ENCODE results near the gene SIM2.
"Not testable (repeated sequence)": the region's sequence is repeated elsewhere in the genome, so short reads cannot be mapped to it uniquely, and the experiment has no call there.

The SIM2 gene

GRCh38 chr21:36661511-36662309, 37.2 kb upstream of the SIM2 start:
- no peak overlapping the region for H3K4me3 ChIP-seq (ENCODE audit: control insufficient read depth, low read depth, low read length)
- no peak for DNase-seq (ENCODE audit: low read depth)
- peak; percentile 55 for TF ChIP-seq CTCF (IDR thresholded peaks at IDR 0.05; ENCODE audit: control insufficient read depth, insufficient read depth, low read depth, low read length, missing control alignments)

GRCh38 chr21:36663033-36663855, 35.7 kb upstream of the SIM2 start:
- TF ChIP-seq CTCF (IDR thresholded peaks at IDR 0.05; ENCODE audit: control insufficient read depth, insufficient read depth, low read depth, low read length, missing control alignments) = no peak
- H3K4me3 ChIP-seq (ENCODE audit: control insufficient read depth, low read depth, low read length) = no peak overlapping the region
- no peak for DNase-seq (ENCODE audit: low read depth)

GRCh38 chr21:36664662-36664990, 34.3 kb upstream of the SIM2 start:
- no peak overlapping the region for H3K4me3 ChIP-seq (ENCODE audit: control insufficient read depth, low read depth, low read length)
- TF ChIP-seq CTCF (IDR thresholded peaks at IDR 0.05; ENCODE audit: control insufficient read depth, insufficient read depth, low read depth, low read length, missing control alignments) = no peak
- no peak for DNase-seq (ENCODE audit: low read depth)

GRCh38 chr21:36665806-36666205, 33.1 kb upstream of the SIM2 start:
- DNase-seq (ENCODE audit: low read depth) = no peak
- no peak for TF ChIP-seq CTCF (IDR thresholded peaks at IDR 0.05; ENCODE audit: control insufficient read depth, insufficient read depth, low read depth, low read length, missing control alignments)
- H3K4me3 ChIP-seq (ENCODE audit: control insufficient read depth, low read depth, low read length) = no peak overlapping the region

GRCh38 chr21:36668713-36669112, 30.2 kb upstream of the SIM2 start:
- no peak for DNase-seq (ENCODE audit: low read depth)
- no peak for TF ChIP-seq CTCF (IDR thresholded peaks at IDR 0.05; ENCODE audit: control insufficient read depth, insufficient read depth, low read depth, low read length, missing control alignments)
- H3K4me3 ChIP-seq (ENCODE audit: control insufficient read depth, low read depth, low read length) = no peak overlapping the region

GRCh38 chr21:36671836-36672235, 27.1 kb upstream of the SIM2 start:
- DNase-seq (ENCODE audit: low read depth) = no peak
- TF ChIP-seq CTCF (IDR thresholded peaks at IDR 0.05; ENCODE audit: control insufficient read depth, insufficient read depth, low read depth, low read length, missing control alignments) = no peak

GRCh38 chr21:36672296-36672695, 26.6 kb upstream of the SIM2 start:
- DNase-seq (ENCODE audit: low read depth); H3K4me3 ChIP-seq (ENCODE audit: control insufficient read depth, low read depth, low read length): not testable (repeated sequence)

More at GRCh38 chr21:36671836-36672235, 27.1 kb upstream of the SIM2 start:
- H3K4me3 ChIP-seq (ENCODE audit: control insufficient read depth, low read depth, low read length) = no peak overlapping the region
